Hepatic stellate cell (primary cell): ENCODE data around the gene TRAM2.

Source experiments
- DNase-seq: peaks from one replicate; pipeline ENCODE4 v3.0.0; 2011; ENCODE audit warnings: low spot score

TRAM2 gene

GRCh38 chr6:52594221-52594620, 17.4 kb upstream of the TRAM2 start:
- no peak for DNase-seq

GRCh38 chr6:52591832-52592231, 15.0 kb upstream of the TRAM2 start:
- DNase-seq, result no peak

GRCh38 chr6:52590152-52590891, 13.5 kb upstream of the TRAM2 start:
- peak; percentile 42 for DNase-seq

- no peak for DNase-seq
Measured at GRCh38 chr6:52588710-52589091, 11.8 kb upstream of the TRAM2 start.

- no peak for DNase-seq
Measured at GRCh38 chr6:52588087-52588709, 11.3 kb upstream of the TRAM2 start.

GRCh38 chr6:52587001-52587400, 10.1 kb upstream of the TRAM2 start:
- DNase-seq, result no peak

GRCh38 chr6:52584203-52584602, 7.3 kb upstream of the TRAM2 start:
- no peak for DNase-seq

GRCh38 chr6:52582996-52583395, 6.1 kb upstream of the TRAM2 start:
- no peak for DNase-seq

GRCh38 chr6:52582446-52582845, 5.6 kb upstream of the TRAM2 start:
- no peak for DNase-seq

- no peak for DNase-seq
Measured at GRCh38 chr6:52580905-52581304, 4.0 kb upstream of the TRAM2 start.

- no peak for DNase-seq
Measured at GRCh38 chr6:52579006-52579660, 2.3 kb upstream of the TRAM2 start.

GRCh38 chr6:52577778-52578463, 1.1 kb upstream of the TRAM2 start:
- DNase-seq, result no peak

- DNase-seq, result peak; percentile 78
Measured at GRCh38 chr6:52576392-52577021, 353 bp downstream of the TRAM2 start.

- no peak for DNase-seq
Measured at GRCh38 chr6:52576054-52576391, 837 bp downstream of the TRAM2 start.

- DNase-seq, result no peak
Measured at GRCh38 chr6:52575502-52575892, 1.4 kb downstream of the TRAM2 start.

GRCh38 chr6:52574709-52575501, 2.0 kb downstream of the TRAM2 start:
- DNase-seq, result peak; percentile 77

GRCh38 chr6:52573295-52573694, 3.6 kb downstream of the TRAM2 start:
- DNase-seq, result peak; percentile 58

GRCh38 chr6:52572536-52572935, 4.3 kb downstream of the TRAM2 start:
- no peak for DNase-seq

- no peak for DNase-seq
Measured at GRCh38 chr6:52571099-52571755, 5.6 kb downstream of the TRAM2 start.

- DNase-seq, result no peak
Measured at GRCh38 chr6:52570291-52570700, 6.6 kb downstream of the TRAM2 start.

GRCh38 chr6:52568320-52568719, 8.5 kb downstream of the TRAM2 start:
- DNase-seq, result no peak
